PC-3 (cell line): ENCODE results near the gene TUBGCP5.

Experiments used
- EZH2 ChIP-seq: fragments of 300-600 bp; sonication (generic); IDR thresholded peaks from one replicate; pipeline ENCODE4 v1.6.1; 2017; ENCODE audit warnings: antibody characterized with exemption, mild to moderate bottlenecking, low read length; ENCODE audit not compliant: unreplicated experiment
- TF ChIP-seq, protein P1 (sequence below): fragments of 300-600 bp; sonication (generic); conservative IDR thresholded peaks from 2 replicates; pipeline ENCODE4 v1.5.1; 2017; ENCODE audit warnings: antibody characterized with exemption, low read depth, mild to moderate bottlenecking, low read length

DNA sequence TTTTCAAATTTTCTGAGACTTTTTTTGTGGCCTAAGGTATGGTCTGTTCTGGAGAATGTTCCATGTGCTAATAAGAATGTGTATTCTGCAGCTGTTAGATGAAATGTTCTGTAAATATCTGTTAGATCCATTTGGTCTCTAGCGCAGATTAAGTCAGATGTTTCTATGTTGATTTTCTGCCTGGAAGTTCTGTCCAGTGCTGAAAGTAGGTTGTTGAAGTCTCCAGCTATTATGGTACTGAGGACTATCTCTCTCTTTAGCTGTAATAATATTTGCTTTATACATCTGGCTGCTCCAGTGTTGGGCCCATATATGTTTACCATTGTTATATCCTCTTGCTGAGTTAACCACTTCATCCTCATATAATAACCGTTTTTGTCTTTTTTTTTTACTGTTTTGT is 13.2 kb upstream of the TUBGCP5 start:
- TF ChIP-seq, protein P1, sequence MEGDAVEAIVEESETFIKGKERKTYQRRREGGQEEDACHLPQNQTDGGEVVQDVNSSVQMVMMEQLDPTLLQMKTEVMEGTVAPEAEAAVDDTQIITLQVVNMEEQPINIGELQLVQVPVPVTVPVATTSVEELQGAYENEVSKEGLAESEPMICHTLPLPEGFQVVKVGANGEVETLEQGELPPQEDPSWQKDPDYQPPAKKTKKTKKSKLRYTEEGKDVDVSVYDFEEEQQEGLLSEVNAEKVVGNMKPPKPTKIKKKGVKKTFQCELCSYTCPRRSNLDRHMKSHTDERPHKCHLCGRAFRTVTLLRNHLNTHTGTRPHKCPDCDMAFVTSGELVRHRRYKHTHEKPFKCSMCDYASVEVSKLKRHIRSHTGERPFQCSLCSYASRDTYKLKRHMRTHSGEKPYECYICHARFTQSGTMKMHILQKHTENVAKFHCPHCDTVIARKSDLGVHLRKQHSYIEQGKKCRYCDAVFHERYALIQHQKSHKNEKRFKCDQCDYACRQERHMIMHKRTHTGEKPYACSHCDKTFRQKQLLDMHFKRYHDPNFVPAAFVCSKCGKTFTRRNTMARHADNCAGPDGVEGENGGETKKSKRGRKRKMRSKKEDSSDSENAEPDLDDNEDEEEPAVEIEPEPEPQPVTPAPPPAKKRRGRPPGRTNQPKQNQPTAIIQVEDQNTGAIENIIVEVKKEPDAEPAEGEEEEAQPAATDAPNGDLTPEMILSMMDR = no peak
- TF ChIP-seq EZH2 = no peak
